BJ (cell line): ENCODE results near the gene AFF1. TPM values are rescaled to one million over a fixed set of nuclear protein-coding genes. Genes with fewer than 3 reads are reported as not detected.

Experiments used
- CTCF ChIA-PET: fragments of 350-600 bp; formaldehyde crosslinking; extraction: SDS; loops from one replicate; lab custom pipeline; 2021; ENCODE audit warnings: antibody characterized with exemption, inconsistent platforms; lab: Yijun Ruan, JAX
- POLR2A ChIA-PET: fragments of 300-600 bp; sonication (Branson Sonifier 250); formaldehyde crosslinking; extraction: SDS; loops from one replicate; lab custom pipeline; 2021; ENCODE audit warnings: antibody characterized with exemption; lab: Charles Lee
- DNase-seq: peaks from one replicate; pipeline ENCODE4 v3.0.0-alpha.2; 2011; ENCODE audit warnings: low read depth
- H3K27me3 ChIP-seq: 2 replicates; pipeline ENCODE4 v1.6.0; 2011; ENCODE audit warnings: low read length; ENCODE audit not compliant: control insufficient read depth, insufficient read depth
- H3K36me3 ChIP-seq: 2 replicates; pipeline ENCODE4 v1.5.1; 2011; ENCODE audit warnings: low read length; ENCODE audit not compliant: control insufficient read depth, insufficient read depth
- H3K4me3 ChIP-seq: 2 replicates; pipeline ENCODE4 v1.5.1; 2011; ENCODE audit warnings: low read depth, mild to moderate bottlenecking, control low read depth, low read length
- CTCF ChIP-seq: IDR thresholded peaks from 2 replicates; pipeline ENCODE4 v1.5.1; 2011; ENCODE audit warnings: low read depth, mild to moderate bottlenecking, control low read depth, inconsistent platforms, low read length, moderate library complexity; ENCODE audit not compliant: insufficient read depth
- polyA plus RNA-seq: library from polyadenylated mRNA; depleted of rRNA; stranded (reverse); fragments of >200 nt; gene quantifications from 2 replicates; pipeline ENCODE4 v1.2.3, GENCODE V29; 2011

Gene AFF1
- polyA plus RNA-seq, 1 experiment: 11.0 TPM

DNA sequence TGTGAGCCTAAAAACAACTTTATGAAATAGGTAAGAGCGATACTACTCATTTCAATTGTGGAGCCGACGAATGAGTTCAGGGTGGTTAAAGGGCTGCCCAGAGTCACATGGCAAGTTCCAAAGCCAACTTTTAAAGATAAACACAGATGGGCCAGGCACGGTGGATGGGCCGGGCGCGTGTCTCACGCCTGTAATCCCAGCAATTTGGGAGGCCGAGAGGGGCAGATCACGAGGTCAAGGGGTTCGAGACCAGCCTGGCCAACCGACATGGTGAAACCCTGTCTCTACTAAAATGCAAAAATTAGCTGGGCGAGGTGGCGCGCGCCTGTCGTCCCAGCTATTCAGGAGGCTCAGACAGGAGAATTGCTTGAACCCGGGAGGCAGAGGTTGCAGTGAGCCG is 41.7 kb upstream of the AFF1 start:
- TF ChIP-seq CTCF: no peak
- POLR2A ChIA-PET: no interaction called here
- H3K36me3 ChIP-seq: no peaks in the 10 kb centered on the region
- H3K27me3 ChIP-seq: no peaks in the 10 kb centered on the region
- DNase-seq: no peak
- CTCF ChIA-PET: interaction anchor here (0.9 to 1.1 kb wide), 2 partner anchors 396 to 397 kb away, joined by 3 read pairs; no protein-coding TSS in a partner anchor
- no peak overlapping the region for H3K4me3 ChIP-seq

GRCh38 chr4:86894455-86894854 is 40.4 kb upstream of the AFF1 start:
- DNase-seq: no peak
- ChIA-PET POLR2A (no interaction called here), CTCF (interaction anchor here (0.6 to 2.2 kb wide), 8 partner anchors 45 to 398 kb away, joined by 3 to 23 read pairs (median 4); partner anchors contain the start of gene SLC10A6)
- Histone ChIP-seq H3K36me3 (no peaks in the 10 kb centered on the region), H3K27me3 (no peaks in the 10 kb centered on the region), H3K4me3 (no peak overlapping the region)
- TF ChIP-seq CTCF: no peak

DNA sequence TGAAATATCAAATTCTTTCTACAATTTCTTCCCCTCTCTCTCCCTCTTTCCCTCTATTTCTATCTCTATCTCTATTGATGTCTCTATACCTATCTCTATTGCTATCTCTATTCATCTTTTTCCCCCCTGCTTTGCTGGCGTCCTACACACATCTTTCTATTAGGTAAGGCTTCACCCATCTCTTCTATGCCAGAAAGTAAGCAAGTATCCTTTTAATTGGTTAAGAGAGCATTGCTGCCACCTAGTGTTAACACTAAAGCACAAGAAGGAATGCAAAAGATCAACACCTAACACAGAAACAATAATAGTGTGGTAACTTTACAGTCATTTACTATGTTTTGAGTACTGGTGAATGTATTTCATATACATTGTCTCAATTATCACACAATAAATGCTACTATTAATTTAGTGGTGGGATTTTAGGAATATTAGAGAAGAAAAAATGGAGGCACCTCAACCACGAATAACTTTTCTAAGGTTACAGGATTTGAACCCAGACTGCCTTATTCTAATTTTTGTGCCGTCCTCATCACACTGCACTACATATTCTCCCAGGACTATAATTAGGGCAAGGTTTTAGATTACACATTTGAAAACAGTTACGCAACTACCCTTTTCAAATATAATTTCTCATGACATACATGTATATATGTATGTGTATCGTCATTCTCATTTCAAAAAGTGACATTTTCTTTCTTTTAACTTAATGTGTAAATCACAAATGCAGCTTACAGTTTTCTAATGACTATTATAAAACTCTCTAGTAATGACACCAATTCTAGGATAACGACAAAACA is 38.9 kb upstream of the AFF1 start:
- H3K27me3 ChIP-seq: no peaks in the 10 kb centered on the region
- H3K4me3 ChIP-seq: no peak overlapping the region
- no peaks in the 10 kb centered on the region for H3K36me3 ChIP-seq
- no peak for DNase-seq
- TF ChIP-seq CTCF: peak; percentile 64
- CTCF ChIA-PET: interaction anchor here (0.7 to 2.4 kb wide), 6 partner anchors 82 to 398 kb away, joined by 3 to 30 read pairs (median 4); no protein-coding TSS in a partner anchor
- POLR2A ChIA-PET: no interaction called here

DNA sequence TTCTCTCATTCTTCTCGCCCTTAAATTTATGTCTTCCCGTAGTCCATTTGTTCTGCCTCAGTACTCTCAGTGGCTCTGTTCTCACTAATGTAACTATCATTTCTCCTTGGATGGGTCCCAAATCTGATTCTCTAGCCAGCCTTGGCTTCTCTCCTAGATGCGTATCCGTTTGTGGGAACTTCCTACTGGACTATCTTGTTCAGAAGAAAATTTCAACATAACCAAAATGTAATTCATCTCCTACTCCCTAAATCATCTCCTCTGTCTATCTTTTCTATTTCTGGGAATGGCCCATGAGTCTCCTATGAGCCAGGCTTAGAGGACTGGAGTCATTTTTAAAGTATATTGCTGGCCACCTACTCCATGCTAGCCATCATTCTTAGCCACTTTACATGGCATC is 38.2 kb upstream of the AFF1 start:
- Histone ChIP-seq H3K4me3 (no peak overlapping the region), H3K27me3 (no peaks in the 10 kb centered on the region), H3K36me3 (no peaks in the 10 kb centered on the region)
- no peak for TF ChIP-seq CTCF
- ChIA-PET POLR2A (no interaction called here), CTCF (interaction anchor here (0.7 to 2.4 kb wide), 5 partner anchors 14 to 399 kb away, joined by 3 to 30 read pairs (median 5); no protein-coding TSS in a partner anchor)
- no peak for DNase-seq

DNA sequence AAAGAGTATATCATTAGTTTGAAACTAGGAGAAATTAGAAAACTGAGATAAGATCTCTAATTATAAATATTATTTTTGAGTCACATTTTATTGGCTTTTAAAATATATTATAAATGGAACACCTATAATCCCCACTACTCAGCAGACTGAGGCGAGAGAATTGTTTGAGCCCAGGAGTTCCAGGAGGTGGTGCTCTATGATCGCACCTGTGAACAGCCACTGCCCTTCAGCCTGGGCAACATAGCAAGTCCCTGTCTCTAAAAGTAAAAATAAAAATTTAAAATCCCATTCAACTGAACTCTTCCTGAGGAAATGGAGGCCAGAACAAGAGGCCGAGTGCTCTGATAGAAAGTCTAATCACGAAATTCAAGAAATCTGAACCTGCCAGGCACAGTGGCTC is 36.2 kb upstream of the AFF1 start:
- Histone ChIP-seq H3K27me3 (no peaks in the 10 kb centered on the region), H3K36me3 (no peaks in the 10 kb centered on the region), H3K4me3 (no peak overlapping the region)
- CTCF ChIA-PET: interaction anchor here (1.5 kb wide), 1 partner anchor 400 kb away, joined by 9 read pairs; no protein-coding TSS in a partner anchor
- no peak for DNase-seq
- TF ChIP-seq CTCF: peak; percentile 21; the same call in 1 of the 2 replicates
- POLR2A ChIA-PET: no interaction called here
